ENCODE measurements around the gene BUB3. TPM values are rescaled to one million over a fixed set of nuclear protein-coding genes. Genes with fewer than 3 reads are reported as not detected.

The BUB3 gene, protein sequence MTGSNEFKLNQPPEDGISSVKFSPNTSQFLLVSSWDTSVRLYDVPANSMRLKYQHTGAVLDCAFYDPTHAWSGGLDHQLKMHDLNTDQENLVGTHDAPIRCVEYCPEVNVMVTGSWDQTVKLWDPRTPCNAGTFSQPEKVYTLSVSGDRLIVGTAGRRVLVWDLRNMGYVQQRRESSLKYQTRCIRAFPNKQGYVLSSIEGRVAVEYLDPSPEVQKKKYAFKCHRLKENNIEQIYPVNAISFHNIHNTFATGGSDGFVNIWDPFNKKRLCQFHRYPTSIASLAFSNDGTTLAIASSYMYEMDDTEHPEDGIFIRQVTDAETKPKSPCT
- total RNA-seq = 100 to 1,000 TPM in 1 of 2 donors, 10 to 100 TPM in 1; 77.6 to 112 TPM

DNA sequence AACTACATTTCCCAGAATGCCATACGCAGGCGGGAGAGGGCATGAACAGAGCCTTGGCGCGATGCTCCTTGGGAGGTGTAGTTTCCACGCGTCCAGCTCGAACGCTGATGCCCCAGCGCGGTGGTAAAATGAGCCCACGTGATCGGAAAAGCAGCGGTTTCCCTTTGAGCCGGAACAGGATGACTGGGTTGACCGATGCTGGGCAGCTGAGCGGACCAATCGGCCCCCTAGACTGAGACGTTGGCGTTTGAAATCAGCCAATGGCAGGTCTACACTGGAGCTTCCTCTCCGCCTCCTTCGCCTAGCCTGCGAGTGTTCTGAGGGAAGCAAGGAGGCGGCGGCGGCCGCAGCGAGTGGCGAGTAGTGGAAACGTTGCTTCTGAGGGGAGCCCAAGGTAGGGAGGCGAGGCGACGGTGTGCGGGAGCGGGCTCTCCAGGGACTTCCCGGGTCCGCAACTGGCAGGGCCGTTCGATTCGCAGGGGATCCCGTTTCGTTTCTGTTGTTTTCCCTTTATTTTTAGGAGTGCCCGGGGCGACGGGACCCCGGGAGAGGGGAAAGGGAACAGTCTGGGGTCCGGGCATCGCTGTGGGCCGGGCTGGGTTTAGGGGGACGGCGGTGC lies at the start of gene BUB3:
TSS of gene BUB3 (plus strand) at position 311 of the 619 bp plus-strand sequence. CDS start 516 bp downstream, outside the sequence.
- Histone ChIP-seq H3K4me1 (peaks cover 19% of the 10 kb centered on the region), H3K9ac (ENCODE audit: low read depth in 2 of 2, low read length in 2 of 2) (peak within 1 kb of the TSS; percentile 79 to 88), H3K27ac (peak within 1 kb of the TSS; percentile 86), H3K9me3 (no peaks in the 10 kb centered on the region), H3K27me3 (peaks cover 30% of the 10 kb centered on the region), H3K36me3 (no peaks in the 10 kb centered on the region), H3K4me3 (peak within 1 kb of the TSS; percentile 95)
- intact Hi-C loops (cut with DNase I) = loop anchor here (10.0 kb wide), 1 partner anchor 169 kb away; the partner anchor contains the start of gene PSTK
- TF ChIP-seq, protein P1, sequence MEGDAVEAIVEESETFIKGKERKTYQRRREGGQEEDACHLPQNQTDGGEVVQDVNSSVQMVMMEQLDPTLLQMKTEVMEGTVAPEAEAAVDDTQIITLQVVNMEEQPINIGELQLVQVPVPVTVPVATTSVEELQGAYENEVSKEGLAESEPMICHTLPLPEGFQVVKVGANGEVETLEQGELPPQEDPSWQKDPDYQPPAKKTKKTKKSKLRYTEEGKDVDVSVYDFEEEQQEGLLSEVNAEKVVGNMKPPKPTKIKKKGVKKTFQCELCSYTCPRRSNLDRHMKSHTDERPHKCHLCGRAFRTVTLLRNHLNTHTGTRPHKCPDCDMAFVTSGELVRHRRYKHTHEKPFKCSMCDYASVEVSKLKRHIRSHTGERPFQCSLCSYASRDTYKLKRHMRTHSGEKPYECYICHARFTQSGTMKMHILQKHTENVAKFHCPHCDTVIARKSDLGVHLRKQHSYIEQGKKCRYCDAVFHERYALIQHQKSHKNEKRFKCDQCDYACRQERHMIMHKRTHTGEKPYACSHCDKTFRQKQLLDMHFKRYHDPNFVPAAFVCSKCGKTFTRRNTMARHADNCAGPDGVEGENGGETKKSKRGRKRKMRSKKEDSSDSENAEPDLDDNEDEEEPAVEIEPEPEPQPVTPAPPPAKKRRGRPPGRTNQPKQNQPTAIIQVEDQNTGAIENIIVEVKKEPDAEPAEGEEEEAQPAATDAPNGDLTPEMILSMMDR (IDR thresholded peaks at IDR 0.05) = no peak
- DNase-seq = peak; percentile 98

DNA sequence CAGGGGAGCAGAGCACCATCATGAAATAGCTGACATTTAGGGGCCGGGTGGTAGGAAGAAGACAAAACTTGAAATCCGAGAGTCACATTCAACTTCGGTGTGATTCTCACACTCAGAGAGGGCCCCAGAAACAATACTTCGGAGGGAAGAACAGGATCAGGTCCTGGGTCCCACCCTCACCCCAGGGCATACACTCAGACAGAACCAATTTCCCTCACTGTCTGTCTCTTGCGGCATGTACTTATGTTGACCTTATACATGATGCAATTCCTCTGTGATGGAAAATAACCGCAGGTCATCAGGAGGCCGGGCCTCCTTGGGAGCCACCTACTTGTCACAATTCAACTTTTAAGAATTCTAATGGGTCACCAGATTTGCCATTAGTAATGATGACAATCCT lies 44.7 kb upstream of the BUB3 start:
- Histone ChIP-seq H3K27ac (no peak overlapping the region), H3K27me3 (no peaks in the 10 kb centered on the region), H3K4me1 (no peaks in the 10 kb centered on the region), H3K36me3 (no peaks in the 10 kb centered on the region), H3K4me3 (no peak overlapping the region), H3K9ac (ENCODE audit: low read depth in 2 of 2, low read length in 2 of 2) (no peak overlapping the region), H3K9me3 (no peaks in the 10 kb centered on the region)
- TF ChIP-seq, protein P1 (IDR thresholded peaks at IDR 0.05) = no peak
- intact Hi-C loops (cut with DNase I) = no loop called here
- DNase-seq = no peak

DNA sequence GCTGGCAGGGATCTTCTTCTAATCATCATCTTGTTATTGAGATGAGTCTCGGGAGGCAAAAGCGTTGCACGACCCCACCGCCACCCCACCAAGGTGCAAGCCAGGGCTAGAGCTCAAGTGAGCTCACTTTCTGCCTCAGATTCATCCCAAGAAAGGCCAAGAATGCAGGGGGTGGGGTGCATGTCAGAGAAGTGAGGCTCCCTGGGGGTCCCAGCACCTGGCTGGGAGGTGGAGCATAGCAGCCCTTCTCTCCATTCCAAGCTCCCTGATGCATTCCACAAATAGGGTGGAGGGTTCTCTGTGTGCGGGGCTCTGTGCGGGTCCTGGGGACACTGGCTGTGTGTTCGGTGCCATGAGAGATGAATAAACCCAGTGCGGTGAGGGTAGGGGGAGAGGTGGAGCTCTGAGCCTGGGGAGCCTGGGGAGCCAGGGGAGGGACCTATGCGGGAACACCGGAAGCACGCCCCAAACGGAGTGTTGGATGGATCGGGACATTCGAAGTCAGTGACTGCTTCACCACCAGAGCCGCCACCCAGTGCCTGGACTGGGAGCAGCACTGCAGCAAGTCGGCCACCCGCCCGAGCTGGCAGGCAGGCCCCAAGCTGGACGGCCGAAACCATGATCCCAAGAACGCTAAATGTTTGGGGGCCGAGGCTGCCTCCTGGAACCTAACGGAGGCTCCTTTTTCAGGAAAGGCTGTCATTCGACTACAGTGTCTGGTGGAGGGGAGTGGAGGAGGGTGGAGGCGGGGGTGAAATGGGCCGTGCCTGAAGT lies 36.4 kb upstream of the BUB3 start:
- no peaks in the 10 kb centered on the region for H3K36me3 ChIP-seq
- no peak overlapping the region for H3K27ac ChIP-seq
- intact Hi-C loops (cut with DNase I) = no loop called here
- H3K4me3 ChIP-seq = no peak overlapping the region
- H3K27me3 ChIP-seq = no peaks in the 10 kb centered on the region
- no peaks in the 10 kb centered on the region for H3K9me3 ChIP-seq
- TF ChIP-seq, protein P1 (IDR thresholded peaks at IDR 0.05) = no peak
- no peak for DNase-seq
- H3K4me1 ChIP-seq = no peaks in the 10 kb centered on the region
- no peak overlapping the region for H3K9ac ChIP-seq (ENCODE audit: low read depth in 2 of 2, low read length in 2 of 2)

DNA sequence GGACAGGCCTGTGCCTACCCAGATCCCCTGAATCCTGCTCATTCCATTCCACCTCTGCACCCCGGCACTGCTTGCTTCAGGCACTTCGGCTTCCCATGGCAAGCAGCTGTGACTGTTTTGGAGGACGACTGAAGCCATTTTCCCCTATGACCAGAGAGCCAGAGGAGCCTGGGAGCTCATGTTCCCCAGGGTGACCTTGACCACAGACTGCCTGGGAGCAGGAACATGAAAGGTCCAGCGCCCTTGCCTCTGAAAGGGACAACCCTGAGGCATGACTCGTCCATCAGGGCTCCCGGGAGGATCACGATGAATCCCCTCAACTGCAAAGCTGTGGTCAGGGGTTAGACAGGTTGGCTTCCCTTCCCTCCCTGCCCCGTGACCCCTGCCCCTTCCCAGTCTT lies 35.1 kb upstream of the BUB3 start:
- H3K27me3 ChIP-seq = no peaks in the 10 kb centered on the region
- TF ChIP-seq, protein P1 (IDR thresholded peaks at IDR 0.05) = no peak

DNA sequence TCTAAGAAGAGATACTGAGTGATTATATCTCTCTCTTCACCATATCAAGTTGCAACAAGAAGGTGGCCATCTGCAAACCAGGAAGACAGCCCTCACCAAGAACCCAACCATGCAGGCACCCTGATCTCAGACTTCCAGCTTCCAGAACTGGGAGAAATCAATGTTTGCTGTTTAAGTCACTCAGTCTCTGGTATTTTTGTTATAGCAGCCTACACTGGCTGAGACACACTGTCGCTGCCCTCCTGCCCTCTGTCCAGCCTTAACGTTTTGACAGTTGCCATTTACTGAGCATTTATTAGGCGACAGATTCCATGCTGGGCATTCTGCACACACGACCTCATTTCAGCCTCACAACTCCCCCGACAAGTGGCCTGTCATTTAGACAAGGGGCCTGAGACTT lies 28.0 kb upstream of the BUB3 start:
- H3K27ac ChIP-seq = no peak overlapping the region
- no peak overlapping the region for H3K9ac ChIP-seq (ENCODE audit: low read depth in 2 of 2, low read length in 2 of 2)
- peaks cover 4% of the 10 kb centered on the region for H3K27me3 ChIP-seq
- TF ChIP-seq, protein P1 (IDR thresholded peaks at IDR 0.05) = no peak
- no peak overlapping the region for H3K4me3 ChIP-seq
- H3K36me3 ChIP-seq = no peaks in the 10 kb centered on the region
- intact Hi-C loops (cut with DNase I) = no loop called here
- H3K9me3 ChIP-seq = no peaks in the 10 kb centered on the region
- no peaks in the 10 kb centered on the region for H3K4me1 ChIP-seq
- no peak for DNase-seq

More for the DNA sequence above, 35.1 kb upstream of the BUB3 start:
- no peak overlapping the region for H3K4me3 ChIP-seq
- H3K36me3 ChIP-seq = no peaks in the 10 kb centered on the region
- H3K9ac ChIP-seq (ENCODE audit: low read depth in 2 of 2, low read length in 2 of 2) = no peak overlapping the region
- DNase-seq = no peak
- no peak overlapping the region for H3K27ac ChIP-seq
- H3K4me1 ChIP-seq = no peaks in the 10 kb centered on the region
- H3K9me3 ChIP-seq = no peaks in the 10 kb centered on the region
- intact Hi-C loops (cut with DNase I) = no loop called here

Measured in colonic mucosa (tissue), 4 donors.